Stimulated activated CD8-positive, alpha-beta memory T cell treated with anti-CD3 and anti-CD28 coated beads, Interleukin-7, amount 100 ng/mL, for 24 hours (primary cell): ENCODE data around the gene COLGALT1.
"Not testable (repeated sequence)": the region's sequence is repeated elsewhere in the genome, so short reads cannot be mapped to it uniquely, and the experiment has no call there.

Experiments
- DNase-seq: peaks from one replicate; pipeline ENCODE4 v3.0.0-alpha.2; 2020; ENCODE audit warnings: low read depth

COLGALT1 gene

DNA sequence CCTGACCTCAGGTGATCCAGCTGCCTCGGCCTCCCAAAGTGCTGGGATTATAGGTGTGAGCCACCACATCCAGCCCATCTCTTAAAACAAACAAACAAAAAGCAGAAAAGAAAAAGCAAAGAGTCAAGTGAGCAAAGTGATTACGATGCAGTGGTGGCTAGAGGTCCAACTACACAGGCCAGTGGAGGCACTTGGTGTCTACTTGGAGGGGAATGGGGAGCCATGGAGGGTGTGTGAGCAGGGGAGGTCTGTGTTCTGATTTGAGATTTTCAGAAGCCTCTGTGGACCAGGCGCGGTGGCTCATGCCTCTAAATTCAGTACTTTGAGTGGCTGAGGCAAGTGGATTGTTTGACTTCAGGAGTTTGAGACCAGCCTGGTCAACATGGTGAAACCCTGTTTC, 6.6 kb downstream of the COLGALT1 start:
- no peak for DNase-seq

DNA sequence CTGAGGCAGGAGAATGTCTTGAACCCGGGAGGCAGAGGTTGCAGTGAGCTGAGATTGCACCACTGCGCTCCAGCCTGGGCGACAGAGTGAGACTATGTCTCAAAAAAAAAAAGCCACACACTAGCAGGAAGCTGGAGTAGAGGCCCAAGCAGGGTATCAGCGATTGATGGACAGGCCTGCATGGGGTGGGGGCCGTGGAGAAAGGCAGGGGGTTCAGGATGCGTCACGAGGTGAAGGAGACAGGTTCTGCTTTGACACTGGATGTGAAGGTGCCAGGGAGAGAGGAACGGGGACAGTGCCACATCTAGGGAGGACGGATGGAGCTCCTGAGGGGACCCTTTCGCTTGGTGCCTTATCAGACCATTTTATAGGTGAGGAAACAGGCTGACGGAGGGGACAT, 7.1 kb downstream of the COLGALT1 start:
- DNase-seq = no peak

DNA sequence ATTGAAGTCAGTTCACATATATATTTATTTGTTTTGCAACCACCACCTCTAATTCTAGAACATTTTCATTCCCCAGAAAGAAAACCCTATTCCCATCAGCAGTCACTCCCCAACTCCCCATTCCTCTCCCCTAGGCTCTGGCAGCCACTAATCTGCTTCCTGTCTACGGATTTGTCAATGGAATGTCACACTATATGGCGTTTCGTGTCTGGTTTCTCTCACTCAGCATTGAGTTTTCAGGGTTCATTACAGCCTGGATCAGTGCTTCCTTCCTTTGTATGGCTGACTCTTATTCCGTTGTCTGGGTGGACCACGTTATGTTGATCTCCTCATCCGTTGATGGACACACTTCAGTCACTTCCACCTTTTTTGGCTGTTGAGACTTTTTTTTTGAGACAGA, 9.3 kb downstream of the COLGALT1 start:
- DNase-seq = no peak

DNA sequence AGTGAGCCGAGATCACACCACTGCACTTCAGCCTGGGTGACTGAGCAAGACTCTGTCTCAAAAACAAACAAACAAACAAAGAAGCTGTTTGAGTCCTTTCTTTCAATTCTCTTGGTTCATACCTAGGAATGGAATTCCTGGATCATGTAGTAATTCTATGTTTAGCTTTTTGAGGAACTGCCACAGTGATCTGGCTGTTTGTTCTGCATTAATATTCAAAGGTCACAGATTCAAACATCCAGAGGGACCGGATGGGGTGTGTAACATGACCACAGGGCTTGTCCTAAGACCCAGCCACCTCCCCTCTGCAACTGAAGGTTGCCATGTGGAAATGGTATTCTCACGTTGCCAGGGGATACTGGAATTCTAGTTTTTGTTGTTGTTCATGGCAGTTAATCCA, 10.2 kb downstream of the COLGALT1 start:
- no peak for DNase-seq

DNA sequence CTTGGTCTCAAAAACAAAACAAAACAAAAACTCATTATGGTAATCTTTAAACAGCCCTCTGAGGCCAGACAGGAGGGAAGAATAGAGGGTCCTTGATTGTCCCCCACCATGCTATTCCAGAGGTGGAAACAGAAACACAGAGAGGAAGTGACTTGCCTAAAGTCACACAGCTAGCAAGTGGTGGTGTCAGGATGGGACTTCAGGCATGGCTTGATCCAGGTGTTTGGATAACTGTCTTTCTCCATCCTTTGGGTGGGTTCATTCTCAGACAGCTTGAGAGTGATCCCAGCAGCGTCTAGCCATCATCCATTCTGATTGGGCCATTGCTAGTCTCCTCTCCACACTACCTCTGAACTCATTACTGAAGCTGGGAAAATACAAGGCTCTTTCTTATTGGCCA, 12.5 kb downstream of the COLGALT1 start:
- no peak for DNase-seq

DNA sequence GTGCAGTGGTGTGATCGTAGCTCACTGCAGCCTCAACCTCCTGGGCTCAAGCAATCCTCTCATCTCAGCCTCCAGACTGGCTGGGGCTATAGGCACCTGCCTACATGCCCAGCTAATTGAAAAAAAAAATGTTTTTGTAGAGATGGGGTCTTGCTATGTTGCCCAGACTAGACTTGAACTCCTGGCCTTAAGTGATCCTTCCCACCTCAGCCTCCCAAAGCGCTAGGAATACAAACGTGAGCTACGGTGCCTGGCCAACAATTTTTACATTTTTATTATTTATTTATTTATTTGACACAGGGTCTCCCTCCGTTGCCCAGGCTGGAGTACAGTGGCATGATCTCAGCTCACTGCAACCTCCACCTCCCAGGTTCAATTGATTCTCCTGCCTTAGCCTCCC, 14.8 kb downstream of the COLGALT1 start:
- DNase-seq = not testable (repeated sequence)

DNA sequence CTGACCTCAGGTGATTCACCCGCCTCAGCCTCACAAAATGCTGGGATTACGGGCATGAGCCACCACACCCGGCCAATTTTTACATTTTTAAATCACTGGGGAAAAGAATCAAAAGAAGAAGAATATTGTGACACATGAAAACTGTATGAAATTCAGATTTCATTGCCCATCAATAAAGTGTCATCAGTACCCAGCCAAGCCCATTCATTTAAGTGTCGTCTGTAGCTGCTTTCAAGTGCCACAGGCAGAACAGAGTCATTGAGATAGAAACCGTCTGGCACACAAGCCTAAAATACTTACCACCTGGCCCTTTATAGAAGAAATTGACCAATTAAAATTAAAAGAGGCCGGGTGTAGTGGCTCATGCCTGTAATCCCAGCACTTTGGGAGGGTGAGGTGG, 15.3 kb downstream of the COLGALT1 start:
- no peak for DNase-seq

DNA sequence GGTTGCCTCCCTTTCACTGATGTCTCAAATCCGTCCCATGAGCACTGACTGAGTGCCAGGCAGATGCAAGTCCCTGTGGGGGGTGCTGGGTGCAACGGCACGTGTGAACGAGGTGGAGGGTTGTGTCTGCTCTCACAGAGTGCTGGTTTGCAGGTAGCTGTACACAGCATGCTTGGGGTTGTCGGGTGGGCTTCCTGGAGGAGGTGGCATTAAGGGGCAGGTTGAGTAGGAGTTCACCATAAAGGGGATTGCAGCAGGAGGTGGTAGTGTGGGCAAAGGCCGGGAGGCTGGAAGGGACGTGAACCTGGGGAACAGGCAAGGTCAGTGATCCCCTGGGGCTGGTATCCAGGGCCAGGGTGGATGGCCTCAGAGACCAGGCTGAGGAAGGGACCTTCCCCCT, 17.2 kb downstream of the COLGALT1 start:
- no peak for DNase-seq

DNA sequence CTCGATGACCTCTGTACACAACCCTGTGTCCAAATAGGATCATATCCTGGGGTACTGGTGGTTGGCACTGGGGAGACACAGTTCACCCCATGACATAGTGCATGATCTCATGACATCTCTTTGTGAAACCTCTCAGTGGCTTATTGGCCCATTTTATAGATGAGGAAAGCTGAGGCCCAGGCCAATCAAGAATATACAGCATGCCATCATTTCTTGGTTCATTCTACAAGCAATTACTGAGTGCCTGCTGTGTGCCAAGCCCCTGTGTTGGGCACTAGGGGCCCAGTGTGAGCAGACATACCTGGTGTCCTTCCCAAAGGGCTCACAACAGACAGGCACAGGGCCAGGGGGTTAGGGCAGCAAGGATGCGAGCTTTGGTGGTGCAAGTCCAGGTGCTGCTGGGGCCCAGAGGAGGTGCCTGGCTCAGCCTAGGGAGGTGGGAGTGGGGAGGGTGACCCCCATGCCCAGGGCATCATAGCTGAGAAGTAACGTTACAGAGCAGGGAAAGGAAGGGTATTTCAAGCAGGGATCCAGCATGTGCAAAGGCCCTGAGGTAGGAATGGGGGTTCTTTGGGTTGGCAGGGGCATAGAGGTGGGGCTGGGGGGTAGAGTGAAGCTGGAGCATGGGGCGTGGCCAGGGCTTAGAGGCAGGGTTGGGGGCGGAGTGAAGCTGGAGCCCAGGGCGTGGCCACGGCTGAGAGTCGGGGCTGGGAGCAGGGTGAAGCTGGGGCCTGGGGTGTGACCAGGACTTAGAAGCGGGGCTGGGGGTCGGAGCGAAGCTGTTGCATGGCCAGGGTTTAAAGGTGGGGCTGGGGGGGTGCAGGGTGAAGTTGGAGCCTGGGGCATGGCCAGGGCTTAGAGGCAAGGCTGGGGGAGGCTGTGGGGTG, 20.7 kb downstream of the COLGALT1 start:
- DNase-seq = no peak

DNA sequence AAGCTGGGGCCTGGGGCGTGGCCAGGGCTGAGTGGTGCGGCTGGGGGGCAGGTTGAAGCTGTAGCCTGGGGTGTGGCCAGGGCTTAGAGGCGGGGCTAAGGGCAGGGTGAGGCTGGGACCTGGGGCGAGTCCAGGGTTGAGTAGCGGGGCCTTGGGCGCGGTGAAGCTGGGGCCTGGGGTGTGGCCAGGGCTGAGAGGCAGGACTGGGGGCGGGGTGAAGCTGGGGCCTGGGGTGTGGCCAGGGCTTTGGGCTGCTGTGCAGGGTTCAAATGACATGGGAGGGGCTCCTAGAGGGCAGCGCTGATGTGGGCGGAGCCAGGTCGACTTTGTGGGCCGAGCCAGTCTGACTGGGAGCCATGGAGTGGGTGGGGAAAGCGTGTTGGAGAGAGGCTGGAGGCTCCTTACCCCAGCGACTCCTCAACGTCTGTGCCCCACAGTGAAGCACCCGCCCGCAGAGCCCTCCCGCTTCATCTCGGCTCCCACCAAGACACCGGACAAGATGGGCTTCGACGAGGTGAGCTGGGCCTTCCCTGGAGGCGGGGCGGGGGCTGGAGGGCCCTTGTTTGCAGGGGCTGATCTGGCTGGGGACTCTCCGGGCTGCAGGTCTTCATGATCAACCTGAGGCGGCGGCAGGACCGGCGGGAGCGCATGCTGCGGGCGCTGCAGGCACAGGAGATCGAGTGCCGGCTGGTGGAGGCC, 21.5 kb downstream of the COLGALT1 start:
- DNase-seq = no peak

DNA sequence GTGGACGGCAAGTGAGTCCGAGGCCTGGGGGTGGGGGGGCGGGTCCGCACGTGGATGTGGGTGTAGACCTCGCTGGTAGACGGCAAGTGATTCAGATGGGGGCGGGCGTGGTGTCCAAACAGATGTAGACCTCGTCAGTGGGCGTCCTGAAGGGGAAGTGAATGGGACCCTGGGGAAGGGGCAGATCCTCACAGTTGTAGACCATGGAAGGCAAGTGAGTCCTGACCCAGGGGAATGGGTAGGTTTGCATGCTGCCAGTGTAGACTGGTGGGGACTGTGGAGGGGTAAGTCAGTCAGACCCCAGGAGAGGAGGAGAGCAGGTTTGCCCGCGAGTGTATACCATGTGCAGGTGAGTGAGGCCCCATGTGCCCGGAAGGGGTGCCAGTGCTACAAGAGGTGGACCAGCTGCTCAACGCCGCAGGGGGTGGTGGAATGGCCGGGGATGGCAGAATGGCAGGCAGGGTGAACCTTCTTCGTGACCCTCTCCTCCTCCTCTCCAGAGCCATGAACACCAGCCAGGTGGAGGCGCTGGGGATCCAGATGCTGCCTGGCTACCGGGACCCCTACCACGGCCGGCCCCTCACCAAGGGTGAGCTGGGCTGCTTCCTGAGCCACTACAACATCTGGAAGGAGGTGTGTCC, 22.1 kb downstream of the COLGALT1 start:
- DNase-seq = no peak

DNA sequence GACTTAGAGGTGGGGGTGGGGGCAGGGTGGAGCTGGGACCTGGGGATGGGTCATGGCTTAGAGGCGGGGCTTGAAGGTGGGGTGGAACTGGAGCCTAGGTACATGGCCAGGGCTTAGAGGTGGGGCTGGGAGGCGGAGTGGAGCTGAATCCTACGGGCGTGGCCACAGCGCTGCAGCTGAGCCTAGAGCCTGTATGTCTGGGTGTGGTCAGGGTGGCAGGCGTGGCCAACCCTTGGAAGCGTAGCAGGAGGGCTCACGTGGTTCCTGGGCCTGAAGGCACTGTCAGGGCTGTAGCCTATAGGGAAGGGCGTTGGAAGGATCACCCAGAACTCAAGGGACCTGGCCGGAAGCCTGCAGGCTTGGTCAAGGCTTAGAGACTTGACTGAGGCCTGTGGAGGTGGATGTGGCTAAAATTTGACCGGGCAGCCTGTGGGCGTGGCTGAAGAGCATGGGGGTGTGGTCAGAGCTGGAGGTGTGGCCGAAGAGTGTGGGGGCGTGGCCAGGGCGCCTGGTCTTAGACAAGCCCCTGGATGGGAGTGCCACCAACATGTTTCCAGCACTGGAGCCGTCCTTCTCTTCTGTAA, 24.3 kb downstream of the COLGALT1 start:
- DNase-seq = no peak

DNA sequence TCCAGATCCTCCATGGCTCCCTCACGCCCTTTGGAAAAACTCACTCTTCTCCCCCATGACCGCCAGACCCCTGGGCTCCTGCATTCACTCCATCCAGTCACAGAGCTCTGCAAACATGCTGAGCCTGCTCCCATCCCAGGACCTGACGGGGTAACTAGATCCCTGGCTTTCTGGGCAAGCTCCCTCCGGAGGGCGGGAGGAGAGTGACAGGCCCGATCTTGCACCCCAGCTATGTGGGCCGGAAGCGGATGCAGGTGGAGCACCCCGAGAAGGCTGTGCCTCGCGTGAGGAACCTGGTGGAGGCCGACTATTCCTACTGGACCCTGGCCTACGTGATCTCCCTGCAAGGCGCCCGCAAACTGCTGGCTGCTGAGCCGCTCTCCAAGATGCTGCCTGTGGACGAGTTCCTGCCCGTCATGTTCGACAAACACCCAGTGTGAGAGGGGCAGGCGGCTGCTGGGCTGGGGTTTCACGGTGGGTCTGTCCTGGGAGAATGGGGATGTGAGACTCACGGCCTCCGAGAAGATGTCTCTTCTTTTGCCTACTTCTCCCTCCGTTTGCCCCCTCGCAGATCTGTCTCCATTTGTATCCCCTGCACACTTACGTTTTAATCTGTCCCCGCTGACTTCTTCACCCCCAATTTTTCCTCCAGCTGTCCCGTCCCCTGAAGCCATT, 25.2 kb downstream of the COLGALT1 start:
- no peak for DNase-seq

DNA sequence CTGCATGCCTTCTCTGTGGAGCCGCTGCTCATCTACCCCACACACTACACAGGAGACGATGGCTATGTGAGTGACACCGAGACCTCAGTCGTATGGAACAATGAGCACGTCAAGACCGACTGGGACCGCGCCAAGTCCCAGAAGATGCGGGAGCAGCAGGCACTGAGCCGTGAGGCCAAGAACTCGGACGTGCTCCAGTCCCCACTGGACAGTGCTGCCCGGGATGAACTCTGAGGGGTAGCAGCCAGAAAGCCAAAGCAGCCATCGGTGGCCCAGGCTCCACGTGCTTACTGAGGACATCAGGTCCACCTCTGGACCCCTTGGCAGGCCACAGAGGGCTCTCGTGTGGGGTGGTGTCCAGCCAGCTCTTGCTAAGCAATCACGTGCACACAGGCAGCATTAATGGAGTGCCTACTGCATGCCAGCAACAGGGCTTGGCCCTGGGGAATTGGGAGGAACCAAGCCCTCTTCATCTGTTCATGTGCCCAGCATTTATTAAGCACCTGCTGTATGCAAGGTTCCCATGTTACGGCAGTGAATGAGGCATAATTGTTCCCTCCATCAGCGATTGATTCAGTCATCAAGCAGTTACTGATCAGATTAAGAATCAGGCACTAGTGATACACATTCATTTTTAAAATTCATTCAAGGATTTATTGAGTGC, 25.9 kb downstream of the COLGALT1 start:
- DNase-seq = no peak

DNA sequence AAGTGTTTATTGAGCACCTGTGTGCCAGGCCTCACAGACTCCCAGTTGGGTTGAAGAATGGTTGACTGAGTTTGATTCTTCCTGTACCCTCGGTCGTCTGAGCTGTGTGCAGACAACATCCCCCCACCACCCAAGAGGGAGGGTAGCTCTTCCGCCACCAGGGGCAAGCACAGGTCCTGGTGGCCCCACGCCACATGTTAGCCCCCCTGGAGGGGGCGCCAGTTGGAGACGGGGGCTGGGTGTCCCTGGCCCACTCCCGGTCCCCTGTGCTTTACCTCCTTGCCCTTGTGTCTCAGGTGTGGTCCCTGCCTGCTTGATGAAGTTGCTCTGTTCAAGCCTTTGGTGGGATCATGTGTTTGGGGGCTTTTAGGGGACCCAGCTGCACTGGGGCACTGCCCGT, 27.2 kb downstream of the COLGALT1 start:
- DNase-seq = no peak

DNA sequence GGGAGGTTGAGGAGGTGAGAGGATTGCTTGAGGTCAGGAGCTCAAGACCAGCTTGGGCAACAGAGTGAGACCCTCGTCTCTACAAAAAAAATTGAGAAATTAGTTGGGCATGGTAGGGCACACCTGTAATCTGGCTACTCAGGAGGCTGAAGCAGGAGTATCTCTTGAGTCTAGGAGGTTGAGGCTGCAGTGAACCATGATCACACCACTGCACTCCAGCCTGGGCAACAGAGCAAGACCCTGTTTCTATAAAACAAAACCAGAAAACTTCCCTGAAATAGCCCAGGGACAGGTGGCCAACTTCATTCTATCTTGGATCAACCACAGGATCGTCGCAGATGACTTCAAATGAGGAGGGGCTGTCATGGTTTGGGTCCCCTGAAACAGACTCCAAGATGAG, 28.7 kb downstream of the COLGALT1 start:
- no peak for DNase-seq

DNA sequence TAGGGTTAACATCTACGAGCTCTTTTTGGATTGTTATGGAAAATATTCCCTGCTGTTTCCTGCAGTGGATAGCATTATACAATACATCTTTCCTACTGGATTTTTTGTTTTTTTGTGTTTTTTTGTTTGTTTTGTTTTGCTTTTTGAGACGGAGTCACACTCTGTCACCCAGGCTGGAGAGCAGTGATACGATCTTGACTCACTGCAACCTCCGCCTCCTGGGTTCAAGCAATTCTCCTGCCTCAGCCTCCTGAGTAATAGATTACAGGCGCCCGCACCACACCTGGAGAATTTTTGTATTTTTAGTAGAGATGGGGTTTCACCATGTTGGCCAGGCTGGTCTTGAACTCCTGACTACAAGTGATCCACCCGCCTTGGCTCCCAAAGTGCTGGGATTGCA, 29.9 kb downstream of the COLGALT1 start:
- not testable (repeated sequence) for DNase-seq

DNA sequence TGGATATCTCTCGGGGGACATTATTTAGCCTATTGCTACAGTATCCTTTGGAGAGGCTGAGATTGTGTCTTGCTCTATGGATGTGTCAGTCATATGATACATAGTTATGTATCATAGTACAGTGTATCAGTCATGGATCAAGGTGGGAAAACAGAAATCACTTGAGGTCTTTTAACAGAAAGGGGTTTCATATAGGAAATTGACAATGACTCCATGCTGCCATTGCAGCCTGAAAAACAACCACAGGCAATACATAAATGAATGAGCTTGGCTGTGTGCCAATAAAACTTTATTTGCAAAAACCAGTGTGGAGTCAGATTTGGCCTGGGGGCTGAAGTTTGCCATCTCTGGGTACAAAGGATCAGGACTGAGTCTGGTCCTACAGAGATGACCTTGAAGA, 35.4 kb downstream of the COLGALT1 start:
- DNase-seq = no peak

DNA sequence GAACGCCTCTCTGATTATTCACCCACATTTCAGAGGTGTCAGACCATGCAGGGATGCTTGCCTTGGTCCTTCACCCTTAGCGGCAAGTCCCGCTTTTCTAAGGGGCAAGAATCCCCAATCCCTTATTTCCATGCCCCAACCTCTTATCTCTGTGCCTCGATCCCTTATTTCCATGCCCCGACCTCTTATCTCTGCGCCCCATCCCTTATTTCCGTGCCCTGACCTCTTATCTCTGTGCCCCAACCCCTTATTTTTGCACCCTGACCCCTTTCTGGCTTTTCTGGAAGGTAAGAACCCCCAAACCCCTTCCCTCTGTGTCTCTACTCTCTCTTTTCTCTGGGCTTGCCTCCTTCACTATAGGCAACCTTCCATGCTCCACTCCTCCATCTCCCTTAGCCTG, 38.8 kb downstream of the COLGALT1 start:
- DNase-seq = not testable (repeated sequence)

DNA sequence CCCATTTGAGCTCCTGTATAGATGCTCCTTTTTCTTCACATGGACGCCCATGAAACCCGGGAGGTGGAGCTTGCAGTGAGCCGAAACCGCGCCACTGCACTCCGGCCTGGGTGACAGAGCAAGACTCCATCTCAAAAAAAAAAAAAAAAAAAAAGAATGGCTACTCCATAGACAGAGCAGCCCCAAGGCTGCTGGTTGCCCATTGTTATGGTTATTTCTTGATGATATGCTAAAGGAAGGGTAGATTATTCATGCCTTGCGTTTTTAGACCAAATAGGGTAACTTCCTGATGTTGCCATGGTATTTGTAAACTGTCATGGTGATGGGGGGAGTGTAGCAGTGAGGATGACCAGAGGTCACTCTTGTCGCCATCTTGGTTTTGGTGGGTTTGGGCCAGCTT, 42.6 kb downstream of the COLGALT1 start:
- DNase-seq = not testable (repeated sequence)

DNA sequence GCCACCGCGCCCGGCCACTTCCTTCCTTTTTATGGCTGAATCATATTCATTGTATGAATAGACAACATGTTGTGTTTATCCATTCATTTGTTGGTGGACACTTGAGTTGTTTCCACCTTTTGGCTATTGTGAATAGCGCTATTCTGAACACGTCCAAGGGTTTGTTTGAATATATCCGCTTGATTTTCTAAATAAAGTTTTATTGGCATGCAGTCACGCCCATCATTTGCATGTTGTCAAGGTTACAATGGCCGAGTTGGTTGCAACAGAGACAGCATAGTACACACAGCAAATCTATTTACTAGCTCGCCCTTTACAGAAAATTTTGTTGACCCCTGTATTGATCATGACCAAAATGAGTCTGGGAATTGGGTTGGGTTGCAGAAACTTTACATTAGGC, 43.5 kb downstream of the COLGALT1 start:
- DNase-seq = no peak

DNA sequence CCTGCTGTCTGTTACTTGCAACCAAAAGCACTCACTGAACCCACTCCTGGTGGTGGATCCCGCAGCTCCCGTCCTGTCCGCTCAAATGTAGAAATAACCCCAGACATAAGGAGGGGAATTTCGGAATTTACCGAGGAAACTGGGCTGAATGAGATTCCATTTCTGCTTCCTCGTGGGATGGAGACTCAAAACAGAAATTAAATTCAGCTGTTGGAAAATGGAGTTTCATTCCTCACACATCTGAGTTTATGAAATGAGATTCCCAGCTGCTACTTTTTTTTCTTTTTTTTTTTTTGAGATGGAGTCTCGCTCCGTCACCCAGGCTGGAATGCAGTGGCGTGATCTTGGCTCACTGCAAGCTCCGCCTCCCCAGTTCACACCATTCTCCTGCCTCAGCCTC, 44.3 kb downstream of the COLGALT1 start:
- no peak for DNase-seq
